ENCODE results near the gene NLRP7. TPM values are rescaled to one million over a fixed set of nuclear protein-coding genes. Genes with fewer than 3 reads are reported as not detected.

The NLRP7 gene
- total RNA-seq, 1 experiment from 2014 or later = not detected

- intact Hi-C loops (cut with micrococcal nuclease) = no loop called here
- Histone ChIP-seq H4K20me1 (ENCODE audit: low read length) (no peaks in the 10 kb centered on the region), H3K9me3 (ENCODE audit: low read length) (no peaks in the 10 kb centered on the region), H3K27me3 (ENCODE audit: low read length) (peaks cover 76% of the 10 kb centered on the region), H3K36me3 (ENCODE audit: low read depth, low read length) (no peaks in the 10 kb centered on the region), H3K9me2 (replicated peaks; ENCODE audit: low read length) (no peaks in the 10 kb centered on the region), H3K4me1 (ENCODE audit: insufficient read depth, low read length) (no peaks in the 10 kb centered on the region), H3K79me2 (ENCODE audit: low read length) (no peaks in the 10 kb centered on the region), H3K27ac (ENCODE audit: low read length) (no peak overlapping the region), H3F3A (ENCODE audit: low read length, unreplicated experiment) (no peaks in the 10 kb centered on the region), H3K9ac (ENCODE audit: low read length) (no peak overlapping the region), H3K4me3 (ENCODE audit: low read length) (no peak overlapping the region), H2AFZ (ENCODE audit: low read length) (no peak overlapping the region), H3K4me2 (ENCODE audit: low read length) (no peak overlapping the region)
- TF ChIP-seq EZH2phosphoT487 (IDR thresholded peaks at IDR 0.05; ENCODE audit: borderline replicate concordance, low read length) = no peak
- TF ChIP-seq EZH2 (IDR thresholded peaks at IDR 0.05; ENCODE audit: low read length, unreplicated experiment) = no peak
- TF ChIP-seq CTCF (conservative IDR thresholded peaks at IDR 0.05; ENCODE audit: low read depth, low read length) = no peak
- CTCF ChIA-PET = no interaction called here
- no TSS peak for BruUV-seq (replicated peaks)
- POLR2A ChIA-PET (ENCODE audit: unreplicated experiment) = no interaction called here
- no peak for DNase-seq
- ATAC-seq = no peak
These were observed 71.8 kb downstream of the NLRP7 start for GRCh38 chr19:54875506-54875905.

GRCh38 chr19:54873990-54874389 lies 73.3 kb downstream of the NLRP7 start, which contains the start of gene FCAR:
Gene FCAR, plus strand, starts transcription at chr19:54874235. Its CDS starts 55 bp downstream, at chr19:54874290.
- intact Hi-C loops (cut with micrococcal nuclease) = no loop called here
- ChIA-PET CTCF (no interaction called here), POLR2A (ENCODE audit: unreplicated experiment) (no interaction called here)
- Histone ChIP-seq H3F3A (ENCODE audit: low read length, unreplicated experiment) (no peaks in the 10 kb centered on the region), H2AFZ (ENCODE audit: low read length) (no peak within 1 kb of the TSS), H3K79me2 (ENCODE audit: low read length) (no peaks in the 10 kb centered on the region), H3K4me3 (ENCODE audit: low read length) (no peak within 1 kb of the TSS), H3K9me2 (replicated peaks; ENCODE audit: low read length) (no peaks in the 10 kb centered on the region), H3K9me3 (ENCODE audit: low read length) (no peaks in the 10 kb centered on the region), H3K9ac (ENCODE audit: low read length) (no peak within 1 kb of the TSS), H3K27ac (ENCODE audit: low read length) (no peak within 1 kb of the TSS), H4K20me1 (ENCODE audit: low read length) (no peaks in the 10 kb centered on the region), H3K4me1 (ENCODE audit: insufficient read depth, low read length) (no peaks in the 10 kb centered on the region), H3K4me2 (ENCODE audit: low read length) (no peak within 1 kb of the TSS), H3K27me3 (ENCODE audit: low read length) (peaks cover 64% of the 10 kb centered on the region), H3K36me3 (ENCODE audit: low read depth, low read length) (no peaks in the 10 kb centered on the region)
- TF ChIP-seq EZH2phosphoT487 (IDR thresholded peaks at IDR 0.05; ENCODE audit: borderline replicate concordance, low read length) = no peak
- TF ChIP-seq CTCF (conservative IDR thresholded peaks at IDR 0.05; ENCODE audit: low read depth, low read length) = no peak
- no peak for DNase-seq
- no TSS peak for BruUV-seq (replicated peaks)
- no peak for ATAC-seq

Other genes with a start within 250 kb of the NLRP7 start
- gene KIR3DL3, start 223.1 kb downstream of the NLRP7 start, total RNA-seq (2014; rRNA removed) = not detected in 2 replicates
- not detected in 2 replicates for gene KIR2DL3, start 209.0 kb downstream of the NLRP7 start, total RNA-seq (2014; rRNA removed)
- gene KIR2DL1, start 177.7 kb downstream of the NLRP7 start, total RNA-seq (2014; rRNA removed) = not detected in 2 replicates
- gene KIR2DL4, start 143.9 kb downstream of the NLRP7 start, total RNA-seq (2014; rRNA removed) = not detected in 2 replicates
- gene KIR3DL1, start 131.1 kb downstream of the NLRP7 start, total RNA-seq (2014; rRNA removed) = not detected in 2 replicates
- not detected in 2 replicates for gene KIR2DS4, start 114.9 kb downstream of the NLRP7 start, total RNA-seq (2014; rRNA removed)
- gene KIR3DL2, start 97.1 kb downstream of the NLRP7 start, total RNA-seq (2014; rRNA removed) = not detected in 2 replicates
- gene FCAR, start 73.3 kb downstream of the NLRP7 start, total RNA-seq (2014; rRNA removed) = not detected in 2 replicates
- gene NCR1, start 41.4 kb downstream of the NLRP7 start, total RNA-seq (2014; rRNA removed) = not detected in 2 replicates
- gene NLRP2, start 18.8 kb upstream of the NLRP7 start, total RNA-seq (2014; rRNA removed) = not detected in 2 replicates
- gene GP6, start 90.7 kb upstream of the NLRP7 start, total RNA-seq (2014; rRNA removed) = 0.58 TPM in 1 of 2 replicates, not detected in the other
- gene RDH13, start 115.6 kb upstream of the NLRP7 start, total RNA-seq (2014; rRNA removed) = 80.4 and 85.7 TPM in 2 replicates
- 75.3 and 75.8 TPM in 2 replicates for gene EPS8L1, start 128.3 kb upstream of the NLRP7 start, total RNA-seq (2014; rRNA removed)
- 136 and 180 TPM in 2 replicates for gene PPP1R12C, start 170.1 kb upstream of the NLRP7 start, total RNA-seq (2014; rRNA removed)
- gene TNNT1, start 201.7 kb upstream of the NLRP7 start, total RNA-seq (2014; rRNA removed) = 266 and 317 TPM in 2 replicates
- gene TNNI3, start 210.2 kb upstream of the NLRP7 start, total RNA-seq (2014; rRNA removed) = 32.4 and 40.1 TPM in 2 replicates
- 30.0 and 45.7 TPM in 2 replicates for gene DNAAF3, start 219.1 kb upstream of the NLRP7 start, total RNA-seq (2014; rRNA removed)
- gene SYT5, start 232.8 kb upstream of the NLRP7 start, total RNA-seq (2014; rRNA removed) = 0.40 and 2.5 TPM in 2 replicates

Measured in PC-3 (cell line).